ENCODE results near the gene KIF21B. TPM values are rescaled to one million over a fixed set of nuclear protein-coding genes. Genes with fewer than 3 reads are reported as not detected.

The KIF21B gene
- total and polyA plus RNA-seq, 2 experiments from 2014 or later: 4.6 to 34.3 TPM

- H3K4me1 ChIP-seq (ENCODE audit: insufficient read depth): peaks cover 64% of the 10 kb centered on the region
- DNase-seq (ENCODE audit: low spot score) (no peak), ATAC-seq (no peak)
- Mint-ChIP-seq H3K36me3 (ENCODE audit: low read depth) (peaks cover 15% of the 10 kb centered on the region), H3K27me3 (ENCODE audit: insufficient read depth, low read depth, poor library complexity) (peaks cover 28% of the 10 kb centered on the region), H3K4me1 (peaks cover 78% of the 10 kb centered on the region), H3K27ac (no peak overlapping the region), H3K4me3 (peak overlapping the region; percentile 83), H3K9me3 (no peaks in the 10 kb centered on the region)
- peaks cover 7% of the 10 kb centered on the region; the same call in 1 of the 2 replicates for H3K36me3 ChIP-seq (ENCODE audit: insufficient read depth)
- H3K9me2 ChIP-seq (ENCODE audit: insufficient read depth): no peaks in the 10 kb centered on the region
- H2AFZ ChIP-seq: peak overlapping the region; percentile 76; the same call in 1 of the 2 replicates
- H3K27me3 ChIP-seq (ENCODE audit: insufficient read depth): no peaks in the 10 kb centered on the region
- H3K79me2 ChIP-seq (replicated peaks; ENCODE audit: insufficient read depth): peaks cover 39% of the 10 kb centered on the region
- peak overlapping the region; percentile 82 for H3K4me3 ChIP-seq
- TF ChIP-seq CREB1 (CRISPR knock-in tag; IDR thresholded peaks at IDR 0.05; ENCODE audit: low read depth): no peak
- TF ChIP-seq, protein P1, sequence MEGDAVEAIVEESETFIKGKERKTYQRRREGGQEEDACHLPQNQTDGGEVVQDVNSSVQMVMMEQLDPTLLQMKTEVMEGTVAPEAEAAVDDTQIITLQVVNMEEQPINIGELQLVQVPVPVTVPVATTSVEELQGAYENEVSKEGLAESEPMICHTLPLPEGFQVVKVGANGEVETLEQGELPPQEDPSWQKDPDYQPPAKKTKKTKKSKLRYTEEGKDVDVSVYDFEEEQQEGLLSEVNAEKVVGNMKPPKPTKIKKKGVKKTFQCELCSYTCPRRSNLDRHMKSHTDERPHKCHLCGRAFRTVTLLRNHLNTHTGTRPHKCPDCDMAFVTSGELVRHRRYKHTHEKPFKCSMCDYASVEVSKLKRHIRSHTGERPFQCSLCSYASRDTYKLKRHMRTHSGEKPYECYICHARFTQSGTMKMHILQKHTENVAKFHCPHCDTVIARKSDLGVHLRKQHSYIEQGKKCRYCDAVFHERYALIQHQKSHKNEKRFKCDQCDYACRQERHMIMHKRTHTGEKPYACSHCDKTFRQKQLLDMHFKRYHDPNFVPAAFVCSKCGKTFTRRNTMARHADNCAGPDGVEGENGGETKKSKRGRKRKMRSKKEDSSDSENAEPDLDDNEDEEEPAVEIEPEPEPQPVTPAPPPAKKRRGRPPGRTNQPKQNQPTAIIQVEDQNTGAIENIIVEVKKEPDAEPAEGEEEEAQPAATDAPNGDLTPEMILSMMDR (conservative IDR thresholded peaks at IDR 0.05; ENCODE audit: low read depth in 2 of 2): no peak
- TF ChIP-seq REST (IDR thresholded peaks at IDR 0.05; ENCODE audit: unreplicated experiment): no peak
- no peak for TF ChIP-seq EZH2phosphoT487 (IDR thresholded peaks at IDR 0.05; ENCODE audit: unreplicated experiment)
- TF ChIP-seq, protein P2, sequence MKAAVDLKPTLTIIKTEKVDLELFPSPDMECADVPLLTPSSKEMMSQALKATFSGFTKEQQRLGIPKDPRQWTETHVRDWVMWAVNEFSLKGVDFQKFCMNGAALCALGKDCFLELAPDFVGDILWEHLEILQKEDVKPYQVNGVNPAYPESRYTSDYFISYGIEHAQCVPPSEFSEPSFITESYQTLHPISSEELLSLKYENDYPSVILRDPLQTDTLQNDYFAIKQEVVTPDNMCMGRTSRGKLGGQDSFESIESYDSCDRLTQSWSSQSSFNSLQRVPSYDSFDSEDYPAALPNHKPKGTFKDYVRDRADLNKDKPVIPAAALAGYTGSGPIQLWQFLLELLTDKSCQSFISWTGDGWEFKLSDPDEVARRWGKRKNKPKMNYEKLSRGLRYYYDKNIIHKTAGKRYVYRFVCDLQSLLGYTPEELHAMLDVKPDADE (IDR thresholded peaks at IDR 0.05): no peak
- no peak for TF ChIP-seq STAT1 (IDR thresholded peaks at IDR 0.05; ENCODE audit: unreplicated experiment)
- TF ChIP-seq POLR2AphosphoS5 (IDR thresholded peaks at IDR 0.05; ENCODE audit: low read depth): no peak
- TF ChIP-seq ZNF331 (CRISPR knock-in tag; IDR thresholded peaks at IDR 0.05; ENCODE audit: low read depth): no peak
- TF ChIP-seq, protein P3, sequence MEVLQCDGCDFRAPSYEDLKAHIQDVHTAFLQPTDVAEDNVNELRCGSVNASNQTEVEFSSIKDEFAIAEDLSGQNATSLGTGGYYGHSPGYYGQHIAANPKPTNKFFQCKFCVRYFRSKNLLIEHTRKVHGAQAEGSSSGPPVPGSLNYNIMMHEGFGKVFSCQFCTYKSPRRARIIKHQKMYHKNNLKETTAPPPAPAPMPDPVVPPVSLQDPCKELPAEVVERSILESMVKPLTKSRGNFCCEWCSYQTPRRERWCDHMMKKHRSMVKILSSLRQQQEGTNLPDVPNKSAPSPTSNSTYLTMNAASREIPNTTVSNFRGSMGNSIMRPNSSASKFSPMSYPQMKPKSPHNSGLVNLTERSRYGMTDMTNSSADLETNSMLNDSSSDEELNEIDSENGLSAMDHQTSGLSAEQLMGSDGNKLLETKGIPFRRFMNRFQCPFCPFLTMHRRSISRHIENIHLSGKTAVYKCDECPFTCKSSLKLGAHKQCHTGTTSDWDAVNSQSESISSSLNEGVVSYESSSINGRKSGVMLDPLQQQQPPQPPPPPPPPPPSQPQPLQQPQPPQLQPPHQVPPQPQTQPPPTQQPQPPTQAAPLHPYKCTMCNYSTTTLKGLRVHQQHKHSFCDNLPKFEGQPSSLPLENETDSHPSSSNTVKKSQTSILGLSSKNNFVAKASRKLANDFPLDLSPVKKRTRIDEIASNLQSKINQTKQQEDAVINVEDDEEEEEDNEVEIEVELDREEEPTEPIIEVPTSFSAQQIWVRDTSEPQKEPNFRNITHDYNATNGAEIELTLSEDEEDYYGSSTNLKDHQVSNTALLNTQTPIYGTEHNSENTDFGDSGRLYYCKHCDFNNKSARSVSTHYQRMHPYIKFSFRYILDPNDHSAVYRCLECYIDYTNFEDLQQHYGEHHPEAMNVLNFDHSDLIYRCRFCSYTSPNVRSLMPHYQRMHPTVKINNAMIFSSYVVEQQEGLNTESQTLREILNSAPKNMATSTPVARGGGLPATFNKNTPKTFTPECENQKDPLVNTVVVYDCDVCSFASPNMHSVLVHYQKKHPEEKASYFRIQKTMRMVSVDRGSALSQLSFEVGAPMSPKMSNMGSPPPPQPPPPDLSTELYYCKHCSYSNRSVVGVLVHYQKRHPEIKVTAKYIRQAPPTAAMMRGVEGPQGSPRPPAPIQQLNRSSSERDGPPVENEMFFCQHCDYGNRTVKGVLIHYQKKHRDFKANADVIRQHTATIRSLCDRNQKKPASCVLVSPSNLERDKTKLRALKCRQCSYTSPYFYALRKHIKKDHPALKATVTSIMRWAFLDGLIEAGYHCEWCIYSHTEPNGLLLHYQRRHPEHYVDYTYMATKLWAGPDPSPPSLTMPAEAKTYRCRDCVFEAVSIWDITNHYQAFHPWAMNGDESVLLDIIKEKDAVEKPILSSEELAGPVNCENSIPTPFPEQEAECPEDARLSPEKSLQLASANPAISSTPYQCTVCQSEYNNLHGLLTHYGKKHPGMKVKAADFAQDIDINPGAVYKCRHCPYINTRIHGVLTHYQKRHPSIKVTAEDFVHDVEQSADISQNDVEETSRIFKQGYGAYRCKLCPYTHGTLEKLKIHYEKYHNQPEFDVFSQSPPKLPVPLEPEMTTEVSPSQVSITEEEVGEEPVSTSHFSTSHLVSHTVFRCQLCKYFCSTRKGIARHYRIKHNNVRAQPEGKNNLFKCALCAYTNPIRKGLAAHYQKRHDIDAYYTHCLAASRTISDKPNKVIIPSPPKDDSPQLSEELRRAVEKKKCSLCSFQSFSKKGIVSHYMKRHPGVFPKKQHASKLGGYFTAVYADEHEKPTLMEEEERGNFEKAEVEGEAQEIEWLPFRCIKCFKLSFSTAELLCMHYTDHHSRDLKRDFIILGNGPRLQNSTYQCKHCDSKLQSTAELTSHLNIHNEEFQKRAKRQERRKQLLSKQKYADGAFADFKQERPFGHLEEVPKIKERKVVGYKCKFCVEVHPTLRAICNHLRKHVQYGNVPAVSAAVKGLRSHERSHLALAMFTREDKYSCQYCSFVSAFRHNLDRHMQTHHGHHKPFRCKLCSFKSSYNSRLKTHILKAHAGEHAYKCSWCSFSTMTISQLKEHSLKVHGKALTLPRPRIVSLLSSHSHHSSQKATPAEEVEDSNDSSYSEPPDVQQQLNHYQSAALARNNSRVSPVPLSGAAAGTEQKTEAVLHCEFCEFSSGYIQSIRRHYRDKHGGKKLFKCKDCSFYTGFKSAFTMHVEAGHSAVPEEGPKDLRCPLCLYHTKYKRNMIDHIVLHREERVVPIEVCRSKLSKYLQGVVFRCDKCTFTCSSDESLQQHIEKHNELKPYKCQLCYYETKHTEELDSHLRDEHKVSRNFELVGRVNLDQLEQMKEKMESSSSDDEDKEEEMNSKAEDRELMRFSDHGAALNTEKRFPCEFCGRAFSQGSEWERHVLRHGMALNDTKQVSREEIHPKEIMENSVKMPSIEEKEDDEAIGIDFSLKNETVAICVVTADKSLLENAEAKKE (CRISPR knock-in tag; IDR thresholded peaks at IDR 0.05): no peak
- TF ChIP-seq JUNB (IDR thresholded peaks at IDR 0.05; ENCODE audit: unreplicated experiment): no peak
- no peak for TF ChIP-seq EZH2 (IDR thresholded peaks at IDR 0.05; ENCODE audit: low read depth, unreplicated experiment)
- H4K20me1 ChIP-seq (replicated peaks; ENCODE audit: insufficient read depth): peaks cover 3% of the 10 kb centered on the region
- H3F3A ChIP-seq (replicated peaks; ENCODE audit: low read depth): 0 out of 2 replicates have a peak, but pooled peaks cover 3% of the 10 kb centered on the region
- no peak overlapping the region for H3K27ac ChIP-seq (ENCODE audit: low read depth)
- peak overlapping the region; percentile 98 for H3K4me2 ChIP-seq
Observed at GRCh38 chr1:201022493-201022819, 1.1 kb downstream of the KIF21B start.

All from GM23338 (cell line).